GM20000 (cell line): Measurements from ENCODE around the gene BCKDHB.

Source experiments
- DNase-seq: peaks from one replicate; pipeline ENCODE4 v3.0.0; 2012; ENCODE audit warnings: low spot score
- TF ChIP-seq, protein P1 (sequence below): IDR thresholded peaks from 2 replicates; pipeline ENCODE4 v1.5.1; 2012; ENCODE audit warnings: mild to moderate bottlenecking, control low read depth; ENCODE audit errors: extremely low read depth, missing control alignments

The BCKDHB gene

DNA sequence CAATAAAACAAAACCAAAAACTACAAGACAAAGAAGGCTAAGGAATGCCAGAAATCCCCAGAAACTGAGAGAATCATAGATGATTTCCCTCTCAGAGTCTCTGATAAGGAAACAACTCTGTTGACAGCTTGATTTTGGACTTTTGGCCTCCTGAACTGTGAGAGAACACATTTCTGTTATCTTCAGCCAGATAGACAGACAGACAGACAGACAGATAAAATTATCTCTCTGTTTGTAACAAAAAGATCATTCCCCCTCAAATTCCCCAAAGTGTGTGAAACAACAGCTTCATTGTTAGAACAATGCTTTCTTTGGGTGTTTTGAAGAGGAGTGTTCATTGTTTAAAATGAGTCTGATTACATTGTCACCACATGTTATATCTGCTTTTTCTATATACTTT lies 148.2 kb downstream of the BCKDHB start:
- DNase-seq = no peak

DNA sequence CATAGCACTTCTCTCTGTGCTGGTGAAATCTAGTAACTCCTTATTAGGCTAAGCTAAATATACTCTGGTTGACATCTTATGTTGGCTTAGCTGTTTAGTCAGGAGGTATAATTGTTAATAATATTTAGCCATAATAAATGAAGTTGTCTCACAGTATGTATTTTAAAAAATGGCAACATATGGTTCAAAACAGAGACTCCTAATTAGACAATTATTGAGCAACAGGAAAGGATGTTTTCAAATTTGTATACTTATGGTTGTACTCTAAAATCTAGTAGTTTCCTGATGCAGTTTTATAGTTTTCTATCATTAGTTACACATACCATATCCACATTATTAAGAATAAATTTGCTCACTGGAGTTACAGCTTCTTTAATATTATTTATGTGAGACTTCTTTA lies 150.2 kb downstream of the BCKDHB start:
- DNase-seq = no peak
- TF ChIP-seq, protein P1, sequence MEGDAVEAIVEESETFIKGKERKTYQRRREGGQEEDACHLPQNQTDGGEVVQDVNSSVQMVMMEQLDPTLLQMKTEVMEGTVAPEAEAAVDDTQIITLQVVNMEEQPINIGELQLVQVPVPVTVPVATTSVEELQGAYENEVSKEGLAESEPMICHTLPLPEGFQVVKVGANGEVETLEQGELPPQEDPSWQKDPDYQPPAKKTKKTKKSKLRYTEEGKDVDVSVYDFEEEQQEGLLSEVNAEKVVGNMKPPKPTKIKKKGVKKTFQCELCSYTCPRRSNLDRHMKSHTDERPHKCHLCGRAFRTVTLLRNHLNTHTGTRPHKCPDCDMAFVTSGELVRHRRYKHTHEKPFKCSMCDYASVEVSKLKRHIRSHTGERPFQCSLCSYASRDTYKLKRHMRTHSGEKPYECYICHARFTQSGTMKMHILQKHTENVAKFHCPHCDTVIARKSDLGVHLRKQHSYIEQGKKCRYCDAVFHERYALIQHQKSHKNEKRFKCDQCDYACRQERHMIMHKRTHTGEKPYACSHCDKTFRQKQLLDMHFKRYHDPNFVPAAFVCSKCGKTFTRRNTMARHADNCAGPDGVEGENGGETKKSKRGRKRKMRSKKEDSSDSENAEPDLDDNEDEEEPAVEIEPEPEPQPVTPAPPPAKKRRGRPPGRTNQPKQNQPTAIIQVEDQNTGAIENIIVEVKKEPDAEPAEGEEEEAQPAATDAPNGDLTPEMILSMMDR = no peak

More for the DNA sequence above, 148.2 kb downstream of the BCKDHB start:
- TF ChIP-seq, protein P1 = no peak

GRCh38 chr6:80259118-80259517 lies 152.6 kb downstream of the BCKDHB start:
- TF ChIP-seq, protein P1 = no peak
- DNase-seq = no peak

DNA sequence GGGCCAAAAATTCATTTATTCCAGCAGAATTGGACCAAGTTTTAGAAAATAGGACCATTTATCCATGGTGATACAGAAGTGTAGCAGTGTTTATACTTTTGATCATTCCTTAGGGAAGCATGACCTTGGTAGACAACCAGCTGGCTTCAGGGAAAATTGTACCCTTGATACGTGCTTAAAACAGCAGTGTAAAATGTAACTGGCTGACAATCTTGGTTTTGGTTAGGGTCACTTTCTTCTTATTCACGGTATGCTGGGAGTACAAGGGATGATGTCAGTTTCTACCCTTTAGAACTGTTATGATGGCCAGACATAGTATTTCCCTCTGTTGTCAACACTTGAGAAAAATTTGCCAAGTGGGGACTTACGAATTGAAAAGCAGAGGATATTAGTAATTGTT lies 157.1 kb downstream of the BCKDHB start:
- TF ChIP-seq, protein P1 = no peak
- DNase-seq = no peak

DNA sequence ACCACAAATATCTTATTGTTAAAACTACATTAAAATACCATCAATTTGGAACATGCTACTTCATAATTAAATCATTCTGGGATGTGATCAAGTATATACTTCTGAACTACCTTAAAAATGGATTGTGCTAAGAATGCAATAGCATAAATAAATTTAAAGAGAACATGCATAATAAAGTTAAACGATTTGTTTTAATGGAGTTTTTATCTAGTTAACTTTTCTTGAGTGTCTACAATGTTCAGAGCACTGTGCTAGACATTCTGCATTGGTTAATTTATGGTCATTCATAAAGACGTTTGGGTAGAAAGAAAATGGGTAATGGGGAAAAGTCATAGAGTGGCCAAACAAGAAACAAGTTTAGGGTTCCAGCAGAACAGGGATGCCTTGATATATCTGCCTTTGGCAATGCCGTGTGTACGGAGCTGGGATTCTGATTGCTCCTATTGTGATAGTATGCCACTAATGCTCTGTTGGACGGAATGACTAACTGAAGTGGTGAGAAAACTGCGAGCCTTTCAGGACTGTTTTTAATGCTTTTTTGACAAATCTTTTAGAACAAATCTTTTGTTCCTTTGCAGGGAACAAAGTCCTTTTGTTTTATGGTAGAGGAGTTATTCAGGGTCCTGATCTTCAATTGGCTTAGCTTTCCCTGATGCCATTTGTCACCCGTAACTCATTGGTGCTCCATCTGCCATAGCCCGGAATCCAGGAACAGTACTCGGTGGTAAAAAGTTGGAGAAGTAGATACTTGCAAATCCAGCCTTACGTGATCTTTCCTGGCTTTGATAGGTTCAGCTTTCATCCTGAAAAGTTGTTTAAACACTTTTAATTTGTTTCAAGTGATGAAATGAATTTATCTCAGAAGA lies 162.6 kb downstream of the BCKDHB start:
- no peak for DNase-seq
- TF ChIP-seq, protein P1 = no peak

DNA sequence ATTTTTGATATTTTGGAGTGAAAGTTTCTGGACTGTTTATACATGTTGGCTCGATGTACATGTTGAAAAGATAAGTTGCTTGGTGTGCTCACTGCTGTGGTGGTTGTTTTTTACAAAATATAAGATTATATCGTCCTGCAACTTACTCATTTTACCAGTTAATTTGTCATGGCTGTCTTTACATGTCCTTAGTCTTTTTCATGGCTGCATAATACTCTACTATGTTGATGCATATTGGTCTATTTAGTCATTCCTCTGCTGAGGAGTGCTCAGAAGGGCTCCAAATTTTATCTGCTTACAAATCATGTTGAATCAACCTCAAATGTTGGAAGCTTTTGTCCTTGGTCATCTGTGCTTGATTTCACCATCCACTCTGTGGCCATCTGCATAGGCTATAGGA lies 164.6 kb downstream of the BCKDHB start:
- TF ChIP-seq, protein P1 = no peak
- no peak for DNase-seq

DNA sequence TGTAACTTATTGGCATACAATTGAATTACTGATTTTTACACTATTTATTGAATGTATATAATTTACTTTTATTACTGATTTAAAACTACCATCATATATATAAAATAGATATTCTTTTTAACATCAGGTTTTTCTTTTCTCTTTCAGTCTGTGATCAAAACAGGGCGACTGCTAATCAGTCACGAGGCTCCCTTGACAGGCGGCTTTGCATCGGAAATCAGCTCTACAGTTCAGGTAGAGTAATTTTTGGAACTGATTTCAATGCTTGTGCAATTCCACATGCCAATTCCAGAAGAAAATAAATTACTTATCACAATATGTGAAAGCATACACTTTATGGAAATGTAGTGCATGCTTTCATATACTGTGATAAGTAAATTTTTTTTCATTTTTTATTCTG lies 166.5 kb downstream of the BCKDHB start:
- TF ChIP-seq, protein P1 = no peak
- no peak for DNase-seq
